ENCODE measurements around the gene SYT1. TPM values are rescaled to one million over a fixed set of nuclear protein-coding genes. Genes with fewer than 3 reads are reported as not detected.

Gene SYT1
- polyA plus RNA-seq, 3 donors = 0.72 TPM; not detected in 2

DNA sequence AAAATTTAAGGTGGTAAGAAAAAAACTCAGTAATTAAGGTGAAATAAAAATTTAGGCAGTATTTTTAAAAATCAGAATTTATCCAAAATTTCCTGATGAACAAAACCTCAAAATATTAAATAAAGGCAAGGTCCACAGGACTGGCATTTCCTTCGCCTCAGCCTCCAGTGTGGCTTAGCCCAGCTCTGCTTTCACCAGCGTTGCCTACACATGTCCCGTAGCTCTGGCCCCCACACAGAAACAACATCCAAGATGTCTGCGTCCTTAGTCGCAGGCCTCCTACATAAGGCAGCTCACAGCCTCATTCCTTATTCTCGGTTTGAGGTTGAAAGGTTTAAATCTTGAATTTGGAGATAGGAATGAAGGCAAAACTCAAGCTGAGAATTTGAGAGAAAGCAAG, 274.3 kb downstream of the SYT1 start:
- Histone ChIP-seq H3K9me3 (replicated peaks in 1 of 2; ENCODE audit: control insufficient read depth in 1 of 2, insufficient read depth in 1 of 2, low read length in 2 of 2) (no peaks in the 10 kb centered on the region), H3K79me2 (ENCODE audit: insufficient read depth, low read length) (no peaks in the 10 kb centered on the region), H2AFZ (ENCODE audit: insufficient read depth, low read depth, low read length, poor library complexity, severe bottlenecking) (no peak overlapping the region), H3K4me3 (replicated peaks in 1 of 3; ENCODE audit: low read depth in 2 of 3, low read length in 3 of 3) (no peak overlapping the region), H3K4me2 (replicated peaks; ENCODE audit: extremely low read depth, low read length, poor library complexity, severe bottlenecking) (no peak overlapping the region), H3K4me1 (ENCODE audit: control insufficient read depth in 1 of 2, insufficient read depth in 2 of 2, low read length in 2 of 2) (no peaks in the 10 kb centered on the region), H3K27ac (ENCODE audit: low read depth in 1 of 2, low read length in 2 of 2) (no peak overlapping the region), H4K20me1 (ENCODE audit: insufficient read depth, low read length) (no peaks in the 10 kb centered on the region), H3K36me3 (replicated peaks in 1 of 2; ENCODE audit: control insufficient read depth in 1 of 2, insufficient read depth in 2 of 2, low read length in 2 of 2) (no peaks in the 10 kb centered on the region), H3K9ac (ENCODE audit: insufficient read depth, low read length, poor library complexity, severe bottlenecking) (no peak overlapping the region), H3K27me3 (ENCODE audit: control insufficient read depth in 2 of 2, insufficient read depth in 2 of 2, low read length in 2 of 2) (no peaks in the 10 kb centered on the region)
- 89% methylated on average over 3 of the region's 6 CpGs for WGBS (ENCODE audit: insufficient coverage)
- H3K4me1 Mint-ChIP-seq = no peaks in the 10 kb centered on the region
- intact Hi-C loops (cut with micrococcal nuclease) = no loop called here
- peaks cover 0 to 2% (median 0%) of the 10 kb centered on the region in 7 donors for H3K9me3 Mint-ChIP-seq
- TF ChIP-seq, protein P1, sequence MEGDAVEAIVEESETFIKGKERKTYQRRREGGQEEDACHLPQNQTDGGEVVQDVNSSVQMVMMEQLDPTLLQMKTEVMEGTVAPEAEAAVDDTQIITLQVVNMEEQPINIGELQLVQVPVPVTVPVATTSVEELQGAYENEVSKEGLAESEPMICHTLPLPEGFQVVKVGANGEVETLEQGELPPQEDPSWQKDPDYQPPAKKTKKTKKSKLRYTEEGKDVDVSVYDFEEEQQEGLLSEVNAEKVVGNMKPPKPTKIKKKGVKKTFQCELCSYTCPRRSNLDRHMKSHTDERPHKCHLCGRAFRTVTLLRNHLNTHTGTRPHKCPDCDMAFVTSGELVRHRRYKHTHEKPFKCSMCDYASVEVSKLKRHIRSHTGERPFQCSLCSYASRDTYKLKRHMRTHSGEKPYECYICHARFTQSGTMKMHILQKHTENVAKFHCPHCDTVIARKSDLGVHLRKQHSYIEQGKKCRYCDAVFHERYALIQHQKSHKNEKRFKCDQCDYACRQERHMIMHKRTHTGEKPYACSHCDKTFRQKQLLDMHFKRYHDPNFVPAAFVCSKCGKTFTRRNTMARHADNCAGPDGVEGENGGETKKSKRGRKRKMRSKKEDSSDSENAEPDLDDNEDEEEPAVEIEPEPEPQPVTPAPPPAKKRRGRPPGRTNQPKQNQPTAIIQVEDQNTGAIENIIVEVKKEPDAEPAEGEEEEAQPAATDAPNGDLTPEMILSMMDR (IDR thresholded peaks at IDR 0.05) = no peak
- no peaks in the 10 kb centered on the region for H3K36me3 Mint-ChIP-seq
- no peak for DNase-seq
- H3K27me3 Mint-ChIP-seq (ENCODE audit: low read depth in 3 of 3) = no peaks in the 10 kb centered on the region
- H3K27ac Mint-ChIP-seq = no peak overlapping the region
- H3K4me3 Mint-ChIP-seq = no peak overlapping the region

DNA sequence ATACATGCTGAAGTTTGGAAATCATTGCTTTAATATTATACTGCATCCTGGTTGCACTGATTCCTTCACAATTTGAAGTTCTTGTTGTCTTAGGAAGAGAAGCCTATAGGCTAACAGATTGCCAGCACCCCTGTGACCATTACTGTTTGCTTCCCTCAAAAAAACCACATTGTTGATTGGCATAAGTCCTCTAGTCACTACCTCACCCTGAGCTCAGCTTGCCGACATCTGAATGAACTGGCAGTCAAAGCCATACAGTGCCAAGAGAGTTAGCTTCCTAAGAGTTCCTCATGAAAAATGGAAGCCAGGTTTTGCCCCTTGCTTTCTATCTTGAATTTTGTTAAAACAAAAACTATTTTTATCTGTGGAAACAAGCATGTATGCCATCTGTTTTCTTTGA, 276.1 kb downstream of the SYT1 start:
- no peaks in the 10 kb centered on the region for H3K9me3 ChIP-seq (replicated peaks in 1 of 2; ENCODE audit: control insufficient read depth in 1 of 2, insufficient read depth in 1 of 2, low read length in 2 of 2)
- H3K4me2 ChIP-seq (replicated peaks; ENCODE audit: extremely low read depth, low read length, poor library complexity, severe bottlenecking) = no peak overlapping the region
- H2AFZ ChIP-seq (ENCODE audit: insufficient read depth, low read depth, low read length, poor library complexity, severe bottlenecking) = no peak overlapping the region
- no peaks in the 10 kb centered on the region for H3K4me1 ChIP-seq (ENCODE audit: control insufficient read depth in 1 of 2, insufficient read depth in 2 of 2, low read length in 2 of 2)
- Mint-ChIP-seq H3K4me3 (no peak overlapping the region), H3K27me3 (ENCODE audit: low read depth in 3 of 3) (no peaks in the 10 kb centered on the region), H3K4me1 (no peaks in the 10 kb centered on the region), H3K27ac (no peak overlapping the region), H3K36me3 (no peaks in the 10 kb centered on the region), H3K9me3 (peaks cover 0 to 4% (median 0%) of the 10 kb centered on the region in 7 donors)
- intact Hi-C loops (cut with micrococcal nuclease) = no loop called here
- WGBS (ENCODE audit: insufficient coverage) = 100% methylated on average over 1 of the region's 1 CpG
- no peak overlapping the region for H3K27ac ChIP-seq (ENCODE audit: low read depth in 1 of 2, low read length in 2 of 2)
- DNase-seq = no peak
- no peak overlapping the region for H3K9ac ChIP-seq (ENCODE audit: insufficient read depth, low read length, poor library complexity, severe bottlenecking)
- H3K36me3 ChIP-seq (replicated peaks in 1 of 2; ENCODE audit: control insufficient read depth in 1 of 2, insufficient read depth in 2 of 2, low read length in 2 of 2) = no peaks in the 10 kb centered on the region
- H3K79me2 ChIP-seq (ENCODE audit: insufficient read depth, low read length) = no peaks in the 10 kb centered on the region
- no peaks in the 10 kb centered on the region for H3K27me3 ChIP-seq (ENCODE audit: control insufficient read depth in 2 of 2, insufficient read depth in 2 of 2, low read length in 2 of 2)
- H3K4me3 ChIP-seq (replicated peaks in 1 of 3; ENCODE audit: low read depth in 2 of 3, low read length in 3 of 3) = no peak overlapping the region
- H4K20me1 ChIP-seq (ENCODE audit: insufficient read depth, low read length) = no peaks in the 10 kb centered on the region
- TF ChIP-seq, protein P1 (IDR thresholded peaks at IDR 0.05) = no peak

Measured in CD14-positive monocyte (primary cell).